BJ (cell line): ENCODE results near the gene NOL3. TPM values are rescaled to one million over a fixed set of nuclear protein-coding genes. Genes with fewer than 3 reads are reported as not detected.

ENCODE experiments used
- CTCF ChIA-PET: fragments of 350-600 bp; formaldehyde crosslinking; extraction: SDS; loops from one replicate; lab custom pipeline; 2021; ENCODE audit warnings: antibody characterized with exemption, inconsistent platforms; lab: Yijun Ruan, JAX
- POLR2A ChIA-PET: fragments of 300-600 bp; sonication (Branson Sonifier 250); formaldehyde crosslinking; extraction: SDS; loops from one replicate; lab custom pipeline; 2021; ENCODE audit warnings: antibody characterized with exemption; lab: Charles Lee
- DNase-seq: peaks from one replicate; pipeline ENCODE4 v3.0.0-alpha.2; 2011; ENCODE audit warnings: low read depth
- H3K27me3 ChIP-seq: 2 replicates; pipeline ENCODE4 v1.6.0; 2011; ENCODE audit warnings: low read length; ENCODE audit not compliant: control insufficient read depth, insufficient read depth
- H3K36me3 ChIP-seq: 2 replicates; pipeline ENCODE4 v1.5.1; 2011; ENCODE audit warnings: low read length; ENCODE audit not compliant: control insufficient read depth, insufficient read depth
- H3K4me3 ChIP-seq: 2 replicates; pipeline ENCODE4 v1.5.1; 2011; ENCODE audit warnings: low read depth, mild to moderate bottlenecking, control low read depth, low read length
- CTCF ChIP-seq: IDR thresholded peaks from 2 replicates; pipeline ENCODE4 v1.5.1; 2011; ENCODE audit warnings: low read depth, mild to moderate bottlenecking, control low read depth, inconsistent platforms, low read length, moderate library complexity; ENCODE audit not compliant: insufficient read depth
- polyA plus RNA-seq: library from polyadenylated mRNA; depleted of rRNA; stranded (reverse); fragments of >200 nt; gene quantifications from 2 replicates; pipeline ENCODE4 v1.2.3, GENCODE V29; 2011

The NOL3 gene
- polyA plus RNA-seq, 1 experiment, result 14.7 TPM

- DNase-seq, result no peak
- peaks cover 29% of the 10 kb centered on the region for H3K36me3 ChIP-seq
- ChIA-PET POLR2A (no interaction called here), CTCF (no interaction called here)
- H3K27me3 ChIP-seq, result no peaks in the 10 kb centered on the region
- no peak for TF ChIP-seq CTCF
- H3K4me3 ChIP-seq, result no peak overlapping the region
Measured at GRCh38 chr16:67201411-67202345, 31.3 kb downstream of the NOL3 start.

DNA sequence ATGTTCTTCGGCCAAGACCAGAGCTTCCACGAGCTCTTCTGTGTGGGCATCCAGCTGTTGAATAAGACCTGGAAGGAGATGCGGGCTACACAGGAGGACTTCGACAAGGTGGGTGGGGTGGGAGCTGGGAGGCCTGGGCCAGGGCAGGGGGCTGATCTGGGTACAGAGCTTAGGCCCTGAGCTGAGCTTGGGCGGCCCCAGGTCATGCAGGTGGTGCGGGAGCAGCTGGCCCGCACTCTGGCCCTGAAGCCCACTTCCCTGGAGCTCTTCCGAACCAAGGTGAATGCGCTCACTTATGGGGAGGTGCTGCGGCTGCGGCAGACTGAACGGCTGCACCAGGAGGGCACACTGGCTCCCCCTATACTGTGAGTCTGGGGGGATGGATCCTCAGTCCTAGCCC, 32.1 kb downstream of the NOL3 start:
- H3K36me3 ChIP-seq, result peaks cover 23% of the 10 kb centered on the region
- CTCF ChIA-PET, result no interaction called here
- no peak overlapping the region for H3K4me3 ChIP-seq
- no peak for TF ChIP-seq CTCF
- DNase-seq, result no peak
- H3K27me3 ChIP-seq, result no peaks in the 10 kb centered on the region
- POLR2A ChIA-PET, result no interaction called here

GRCh38 chr16:67202956-67203493, 32.7 kb downstream of the NOL3 start:
- POLR2A ChIA-PET, result no interaction called here
- TF ChIP-seq CTCF, result no peak
- DNase-seq, result no peak
- Histone ChIP-seq H3K36me3 (peaks cover 18% of the 10 kb centered on the region), H3K27me3 (no peaks in the 10 kb centered on the region), H3K4me3 (no peak overlapping the region)
- CTCF ChIA-PET, result interaction anchor here (0.8 to 0.9 kb wide), 2 partner anchors 9 to 704 kb away, joined by 3 to 5 read pairs; no protein-coding TSS in a partner anchor

- ChIA-PET POLR2A (no interaction called here), CTCF (interaction anchor here (0.9 to 1.4 kb wide), 2 partner anchors 8 to 42 kb away, joined by 5 to 8 read pairs; no protein-coding TSS in a partner anchor)
- Histone ChIP-seq H3K36me3 (peaks cover 14% of the 10 kb centered on the region), H3K27me3 (no peaks in the 10 kb centered on the region), H3K4me3 (no peak overlapping the region)
- DNase-seq, result no peak
- no peak for TF ChIP-seq CTCF
Measured at GRCh38 chr16:67204076-67204475, 33.7 kb downstream of the NOL3 start.

DNA sequence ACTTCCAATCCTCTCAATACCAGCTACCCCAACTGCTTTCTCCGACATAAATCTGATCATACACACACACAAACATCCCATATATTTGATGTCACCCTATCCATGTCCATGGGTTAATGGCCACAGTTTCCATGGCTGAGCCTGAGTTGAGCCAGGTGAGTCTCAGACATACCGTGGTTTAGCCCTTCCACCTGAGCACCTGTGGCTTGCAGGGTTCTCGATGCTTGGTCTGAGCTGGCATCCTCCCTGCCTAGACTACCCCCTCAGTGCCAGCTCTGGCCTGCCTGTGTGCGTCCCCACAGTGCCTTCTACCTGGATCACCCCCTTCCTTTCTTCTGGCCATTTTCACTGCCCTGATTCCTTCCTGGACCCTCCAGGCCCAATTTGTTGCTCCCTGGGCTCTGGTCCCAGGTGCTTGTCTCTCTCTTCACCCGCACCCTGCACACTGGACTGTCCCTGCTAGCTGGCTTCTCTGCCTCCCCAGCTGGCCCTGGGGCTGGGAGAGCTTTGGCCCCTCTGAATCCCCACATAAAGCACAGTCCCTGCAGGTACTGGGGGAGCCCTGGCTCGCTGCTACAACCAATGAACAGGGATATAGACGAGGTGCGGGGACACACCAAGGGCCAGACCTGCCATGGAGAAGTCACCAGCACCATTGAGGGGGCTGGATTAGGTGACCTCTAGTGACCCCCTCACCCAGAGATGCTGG, 35.9 kb downstream of the NOL3 start:
- TF ChIP-seq CTCF, result no peak
- no peak for DNase-seq
- CTCF ChIA-PET, result no interaction called here
- no peaks in the 10 kb centered on the region for H3K27me3 ChIP-seq
- H3K4me3 ChIP-seq, result no peak overlapping the region
- POLR2A ChIA-PET, result no interaction called here
- H3K36me3 ChIP-seq, result peaks cover 14% of the 10 kb centered on the region
